ENCODE results near the gene CDYL.

Gene CDYL

DNA sequence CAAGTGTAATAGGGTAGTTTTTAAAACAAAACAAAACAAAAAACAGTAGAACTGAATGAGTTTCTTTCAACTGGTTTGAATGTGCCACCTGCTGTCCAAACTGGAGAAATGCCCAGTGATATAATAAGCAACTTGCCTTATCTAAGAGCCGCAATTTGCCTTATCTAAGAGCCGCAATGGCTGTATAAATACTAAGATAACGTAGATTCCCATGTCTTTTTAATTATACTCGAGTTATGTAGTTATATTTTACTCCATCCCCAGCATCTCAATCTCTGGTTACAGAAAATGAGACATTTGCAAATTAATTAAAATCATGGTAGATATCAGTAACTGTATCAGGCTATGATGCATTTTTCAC, 160.5 kb downstream of the CDYL start:
- no peak for DNase-seq

DNA sequence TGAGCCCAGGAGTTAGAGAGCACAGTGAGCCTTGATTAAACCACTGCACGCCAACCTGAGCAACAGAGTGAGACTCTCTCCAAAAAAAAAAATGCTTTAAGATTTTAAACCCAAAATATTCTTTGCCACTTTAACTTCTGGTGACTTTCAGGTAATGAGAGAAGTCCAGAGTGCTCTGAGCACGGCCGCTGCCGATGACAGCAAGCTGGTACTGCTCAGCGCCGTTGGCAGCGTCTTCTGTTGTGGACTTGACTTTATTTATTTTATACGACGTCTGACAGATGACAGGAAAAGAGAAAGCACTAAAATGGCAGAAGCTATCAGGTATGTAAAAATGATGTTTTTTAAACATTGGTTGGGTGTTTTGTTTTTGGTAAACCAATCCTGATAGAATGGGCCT, 161.2 kb downstream of the CDYL start:
- no peak for DNase-seq

DNA sequence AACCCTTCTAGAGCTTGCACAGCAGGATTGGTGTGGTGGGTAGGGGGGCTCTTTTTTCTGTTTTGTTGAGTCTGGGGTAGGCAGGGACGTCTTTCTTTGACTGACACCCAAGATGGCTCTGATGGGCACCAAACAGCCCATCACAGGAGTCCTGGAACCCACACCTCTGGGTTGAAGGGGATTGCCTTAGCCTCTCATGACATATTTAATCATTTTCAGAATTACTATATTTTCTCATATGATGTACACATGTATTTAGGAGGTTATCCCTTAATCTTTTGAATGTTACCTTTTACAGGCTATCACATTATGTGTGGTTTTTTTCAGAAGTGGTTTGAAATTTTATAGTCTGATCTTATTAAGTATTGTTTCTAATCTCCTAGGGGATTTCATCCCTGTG, 163.0 kb downstream of the CDYL start:
- no peak for DNase-seq

DNA sequence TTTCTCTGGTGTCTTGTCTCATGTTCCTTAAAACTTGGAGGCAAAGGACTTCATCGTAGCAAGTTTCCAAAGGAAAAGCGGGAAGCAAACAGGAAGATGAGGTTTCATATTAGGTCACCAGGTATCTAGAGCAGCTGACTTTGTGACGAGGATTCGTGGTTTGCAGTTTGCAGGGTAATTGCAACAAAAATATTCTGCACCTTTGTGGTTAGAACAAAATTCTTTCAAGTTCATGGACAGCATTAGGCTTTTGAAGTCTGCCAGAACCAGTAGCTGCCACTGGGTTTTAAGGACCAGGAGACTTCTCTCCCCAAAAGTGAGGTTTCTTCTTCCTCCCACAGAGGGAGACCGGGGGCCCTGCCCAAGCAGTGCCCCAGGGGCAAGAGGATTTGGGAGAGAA, 164.2 kb downstream of the CDYL start:
- DNase-seq, result no peak

DNA sequence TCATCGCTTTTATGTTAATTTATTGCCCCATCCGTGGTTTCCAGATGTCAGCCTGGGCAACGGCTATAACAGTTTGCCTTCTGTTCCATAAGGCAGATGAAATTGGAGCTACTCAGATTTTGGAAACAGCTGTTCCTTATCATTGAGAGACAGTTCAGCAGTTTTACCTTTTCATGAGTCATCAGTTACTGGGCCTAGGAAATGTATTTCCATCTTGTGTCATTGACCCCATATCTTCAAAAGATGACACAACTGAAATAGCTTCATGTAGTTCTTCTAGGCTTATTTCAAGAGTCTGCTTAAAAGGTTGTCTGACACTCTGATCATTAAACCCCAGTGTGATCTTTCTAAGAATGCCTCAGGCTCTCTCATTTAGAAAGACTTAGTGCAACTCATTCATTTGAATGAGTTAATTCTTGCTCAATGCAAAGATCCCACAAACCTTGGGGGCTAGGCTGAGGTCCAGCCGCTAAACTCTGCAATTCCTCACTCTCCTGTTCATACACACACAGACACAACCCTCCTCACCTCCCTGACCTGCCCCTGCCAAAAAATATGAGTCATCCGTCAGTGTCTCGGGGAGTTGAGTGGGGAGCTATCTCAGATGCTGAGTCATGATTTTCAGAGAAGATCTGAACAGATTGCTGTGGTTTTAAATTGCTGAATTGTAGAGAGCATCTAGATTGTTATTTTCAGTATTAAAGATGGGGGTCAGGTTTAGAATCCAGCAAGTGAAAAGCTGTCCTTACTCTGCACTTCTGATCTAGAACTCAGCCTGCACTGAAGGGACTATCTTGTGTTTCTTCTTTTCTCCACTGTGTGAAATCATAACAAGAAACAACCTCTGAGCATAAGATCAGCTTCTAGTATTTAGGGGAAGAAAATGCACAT, 165.8 kb downstream of the CDYL start:
- no peak for DNase-seq

DNA sequence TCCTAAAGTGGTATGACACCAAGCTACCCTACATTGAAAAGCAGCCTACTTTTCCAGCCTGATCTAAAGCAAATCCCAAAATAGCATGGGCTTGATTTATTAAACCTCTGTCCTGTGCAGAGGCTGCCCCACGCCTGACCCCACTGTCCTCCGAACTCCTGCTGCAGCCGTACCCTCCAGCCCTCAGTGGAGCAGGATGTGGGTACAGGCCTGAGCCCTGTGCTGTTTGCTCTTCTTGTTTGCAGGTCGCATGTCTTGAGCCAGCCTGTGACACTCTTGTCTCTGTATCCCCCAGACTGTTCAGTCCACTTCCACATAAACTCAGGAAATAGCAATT, 166.4 kb downstream of the CDYL start:
- no peak for DNase-seq

DNA sequence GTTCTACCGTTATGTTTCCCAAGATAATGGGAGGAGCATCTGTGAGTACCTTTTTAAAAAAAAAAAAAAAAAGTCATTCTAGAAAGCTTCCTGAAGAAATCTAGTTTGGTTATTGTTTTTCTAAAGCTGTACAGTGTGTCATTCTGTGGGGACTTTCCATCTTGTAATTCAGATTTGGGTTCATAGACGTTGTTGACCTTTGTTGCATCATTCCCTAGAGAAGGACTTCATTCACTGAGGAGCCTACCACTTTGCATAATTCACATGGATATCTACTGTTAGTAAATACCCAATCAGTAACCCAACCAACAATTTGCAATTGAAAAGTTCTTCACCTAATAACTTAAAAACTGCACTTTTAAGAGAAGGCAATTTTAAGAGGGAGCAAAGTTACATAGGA, 167.5 kb downstream of the CDYL start:
- no peak for DNase-seq

DNA sequence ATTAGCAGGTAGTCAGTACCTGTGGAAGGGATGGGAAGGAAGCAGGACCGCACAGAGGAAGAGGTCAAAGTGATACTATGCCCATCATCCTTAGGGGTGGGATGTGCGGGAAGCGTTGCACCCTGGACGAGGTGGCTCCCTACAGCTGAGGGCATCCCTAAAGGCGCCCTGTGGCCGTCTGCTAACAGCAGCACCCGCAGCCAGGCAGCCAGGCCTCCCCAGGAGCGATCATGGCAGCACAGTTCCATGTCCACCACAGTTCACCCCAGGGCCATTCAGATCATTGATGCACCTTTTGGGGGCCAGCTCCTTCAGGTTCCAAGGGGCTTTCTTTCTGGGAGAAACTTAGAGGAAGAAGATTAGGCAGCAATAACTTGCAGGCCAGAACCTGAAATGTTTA, 168.1 kb downstream of the CDYL start:
- DNase-seq, result no peak

DNA sequence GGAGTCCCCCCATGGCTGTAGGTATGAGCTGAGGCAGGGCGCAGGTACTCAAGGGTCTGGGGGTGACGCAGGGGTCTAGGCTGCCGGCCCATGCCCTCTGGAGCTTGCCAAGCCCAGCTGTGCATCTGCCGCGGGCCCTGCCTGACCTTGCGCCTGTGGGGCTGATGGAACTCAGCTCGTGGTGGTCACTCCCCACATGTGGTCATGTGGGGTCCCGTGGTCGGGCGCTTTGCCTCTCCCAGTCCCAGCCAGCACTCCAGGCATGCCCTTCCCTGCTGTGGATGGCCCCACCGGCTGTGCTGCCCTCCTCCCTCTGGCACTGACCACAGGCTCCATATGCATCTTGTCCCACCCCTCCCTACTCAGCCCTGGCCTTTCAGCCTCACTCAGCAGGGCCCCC, 170.3 kb downstream of the CDYL start:
- no peak for DNase-seq

DNA sequence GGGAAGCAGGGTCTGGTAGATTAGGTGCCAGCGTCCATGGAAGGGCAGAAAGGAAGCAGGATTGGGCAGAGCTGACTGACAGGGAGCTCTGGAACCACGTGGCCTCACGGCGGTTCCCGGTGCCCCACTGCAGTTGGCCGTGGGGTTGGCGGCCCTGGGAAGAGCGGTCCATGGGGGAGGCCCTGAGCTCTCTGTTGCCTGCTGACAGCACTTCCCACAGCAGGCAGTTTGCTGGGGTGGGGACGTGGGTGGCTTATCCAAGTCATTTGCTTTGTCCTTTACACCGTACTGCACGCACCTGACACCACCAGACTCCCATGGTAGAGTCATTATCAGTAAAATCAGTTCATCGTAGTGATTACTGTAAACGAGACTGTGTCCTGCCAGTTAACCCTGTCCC, 171.5 kb downstream of the CDYL start:
- no peak for DNase-seq

DNA sequence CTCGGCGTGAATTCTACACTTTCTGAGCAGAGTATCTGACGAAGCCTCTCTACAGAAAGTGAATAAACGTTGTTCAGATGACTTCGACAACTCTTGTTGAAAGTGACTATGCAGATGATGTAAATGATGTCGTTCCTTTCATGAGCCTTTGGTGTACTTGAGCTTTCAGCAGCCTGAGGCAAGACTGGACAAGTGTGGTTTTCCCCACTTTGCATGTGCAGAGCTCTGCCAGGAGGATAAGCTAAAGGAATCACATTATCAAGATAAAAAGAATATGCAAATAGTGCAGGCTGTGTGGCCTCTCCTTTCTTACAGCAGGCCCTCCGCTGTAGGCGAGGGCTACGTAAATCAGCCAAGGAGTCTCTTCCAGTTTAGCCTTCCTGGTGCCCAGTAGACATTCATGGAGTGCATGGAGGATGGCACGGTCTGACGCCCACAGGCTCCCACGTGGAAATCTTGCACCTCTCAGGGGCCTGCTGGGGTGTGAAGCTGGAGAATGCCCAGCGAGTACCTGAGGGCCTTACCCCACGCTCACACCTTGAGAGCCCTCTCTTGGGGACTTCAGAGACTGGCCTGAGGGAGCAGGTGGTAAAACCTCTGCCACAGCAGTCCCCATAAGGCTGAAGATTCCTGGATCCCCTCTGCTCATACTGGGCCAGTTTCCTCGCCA, 172.7 kb downstream of the CDYL start:
- DNase-seq, result no peak

DNA sequence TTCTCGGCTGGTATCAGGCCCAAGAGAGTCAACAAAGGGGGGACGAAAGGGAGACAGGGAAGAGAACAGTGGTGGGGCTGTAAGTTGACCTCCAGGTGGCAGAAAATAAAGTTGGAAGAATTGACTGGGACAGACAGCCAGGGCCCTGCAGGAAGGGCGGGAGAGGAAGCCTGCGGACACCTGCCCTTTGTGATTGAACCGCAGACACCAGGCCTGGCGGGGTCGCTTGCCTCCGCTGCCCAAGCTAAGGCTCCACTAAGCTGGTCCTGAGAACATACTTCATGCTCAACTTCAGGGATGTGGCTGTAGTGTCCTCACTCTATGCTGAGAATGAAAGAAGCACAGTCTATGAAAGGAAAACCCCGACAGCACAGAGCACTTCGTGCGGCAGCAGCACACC, 173.9 kb downstream of the CDYL start:
- DNase-seq, result no peak

DNA sequence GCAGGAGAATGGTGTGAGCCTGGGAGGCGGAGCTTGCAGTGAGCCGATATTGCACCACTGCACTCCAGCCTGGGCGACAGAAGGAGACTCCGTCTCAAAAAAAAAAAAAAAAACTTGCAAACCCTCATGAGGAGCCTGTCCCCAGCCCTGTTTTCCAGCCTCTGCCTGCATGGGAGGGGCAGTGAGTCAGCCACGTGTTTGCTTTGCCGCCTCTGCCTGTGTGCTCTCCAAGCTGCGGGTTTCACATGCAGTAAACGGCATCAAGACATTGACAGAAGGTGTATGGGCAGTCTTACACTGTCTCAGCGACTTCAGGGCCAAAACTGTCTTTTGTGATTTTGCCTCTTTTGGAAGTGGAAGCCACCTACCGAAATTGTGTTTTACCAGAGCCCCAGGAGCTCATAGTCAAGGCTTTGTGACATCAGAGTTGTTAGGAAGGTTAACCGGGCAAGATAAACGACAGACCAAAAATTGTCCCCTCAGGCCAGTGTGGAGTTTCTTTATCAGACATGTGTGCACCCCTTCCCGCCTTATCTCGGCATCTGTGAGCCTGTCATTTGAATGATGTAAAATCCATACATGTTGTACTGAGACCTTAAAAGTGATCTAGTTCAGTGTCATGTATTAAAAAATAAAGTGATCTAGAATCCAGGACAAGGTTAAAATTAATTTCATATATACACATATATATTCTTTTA, 174.8 kb downstream of the CDYL start:
- no peak for DNase-seq

DNA sequence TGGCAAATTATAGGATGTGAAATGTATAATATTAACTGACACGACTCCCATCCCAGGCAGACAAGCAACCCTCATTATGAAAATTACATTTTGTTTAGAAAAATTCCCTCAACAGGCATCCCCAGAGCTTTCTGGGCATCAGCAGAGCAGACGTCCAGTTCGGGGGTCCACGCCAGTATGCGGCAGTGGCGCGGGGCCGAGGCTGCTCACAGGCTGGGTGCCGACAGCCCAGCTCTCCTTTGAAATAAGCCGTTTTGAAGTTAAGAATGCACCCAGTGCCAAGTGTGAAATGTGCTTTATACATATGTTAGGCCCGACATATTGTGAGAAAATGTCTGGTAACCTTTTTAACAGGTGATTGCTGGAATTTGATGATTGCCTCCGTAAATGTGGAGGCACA, 177.2 kb downstream of the CDYL start:
- no peak for DNase-seq

DNA sequence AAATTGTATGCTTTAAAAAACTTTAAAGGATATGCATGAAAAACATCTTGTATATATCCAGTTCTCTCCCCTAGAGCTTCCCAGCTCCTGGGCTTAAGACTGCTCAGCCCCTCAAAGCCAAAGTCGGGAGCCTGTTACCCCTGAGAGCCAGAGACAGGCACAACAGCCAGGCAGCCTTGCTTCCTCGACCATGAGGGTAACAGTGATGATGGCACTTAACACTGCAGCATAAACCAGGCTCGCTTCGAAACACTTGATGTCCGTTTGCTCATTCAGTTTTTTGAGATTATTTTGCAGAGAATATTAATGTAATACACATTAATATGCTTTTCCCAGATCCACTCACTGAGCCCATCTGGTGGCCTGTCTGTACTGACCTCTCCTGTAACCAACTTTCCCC, 180.4 kb downstream of the CDYL start:
- DNase-seq, result no peak

DNA sequence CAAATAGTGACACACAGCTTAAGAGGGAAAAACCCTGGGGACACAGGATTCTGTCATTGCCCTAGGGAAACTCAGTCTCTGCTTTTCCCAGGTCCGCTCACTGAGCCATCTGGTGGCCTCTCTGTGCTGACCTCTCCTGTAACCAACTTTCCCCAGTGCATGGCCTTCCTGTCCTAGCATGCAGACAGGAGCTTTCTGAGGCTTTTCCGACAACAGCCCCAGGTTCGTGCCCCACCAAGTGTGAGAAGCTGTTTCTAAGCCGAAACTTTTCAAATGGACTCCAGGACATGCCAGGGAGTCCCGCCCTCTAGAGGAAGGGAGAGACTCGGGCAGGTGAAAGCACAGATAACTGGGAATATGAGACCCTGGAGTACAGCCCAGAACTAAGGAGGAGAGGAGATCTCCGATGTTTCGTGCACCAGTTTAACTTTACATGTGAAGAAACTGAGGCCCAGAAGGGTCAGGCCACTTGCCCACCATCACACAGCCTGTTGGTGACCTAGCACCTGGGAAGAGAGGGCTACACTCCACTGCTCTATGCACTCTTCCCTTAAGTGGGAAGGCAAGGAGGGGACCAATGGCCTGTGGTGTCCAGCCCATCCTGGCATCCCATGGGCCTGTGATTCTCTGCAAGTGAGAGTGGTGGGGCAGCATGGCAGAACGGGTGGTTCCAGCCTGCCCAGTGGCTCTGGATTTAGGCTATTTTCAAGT, 181.5 kb downstream of the CDYL start:
- no peak for DNase-seq

DNA sequence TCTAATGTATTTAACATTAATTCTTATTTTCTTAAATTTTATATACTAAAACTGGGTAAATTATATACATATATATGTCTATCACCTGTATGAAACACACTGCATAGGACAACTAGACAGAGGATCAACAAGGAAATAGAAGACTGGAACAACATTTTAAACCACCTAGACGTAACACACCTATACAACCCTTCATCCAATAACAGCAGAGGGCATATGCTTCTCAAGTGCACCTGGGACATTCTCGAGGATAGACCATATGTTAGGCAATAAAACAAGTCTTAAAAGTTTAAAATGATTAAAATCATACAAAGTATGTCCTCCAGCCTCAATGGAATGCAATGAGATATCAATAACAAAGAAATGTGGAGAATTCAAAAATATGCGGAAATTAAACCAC, 182.4 kb downstream of the CDYL start:
- no peak for DNase-seq

DNA sequence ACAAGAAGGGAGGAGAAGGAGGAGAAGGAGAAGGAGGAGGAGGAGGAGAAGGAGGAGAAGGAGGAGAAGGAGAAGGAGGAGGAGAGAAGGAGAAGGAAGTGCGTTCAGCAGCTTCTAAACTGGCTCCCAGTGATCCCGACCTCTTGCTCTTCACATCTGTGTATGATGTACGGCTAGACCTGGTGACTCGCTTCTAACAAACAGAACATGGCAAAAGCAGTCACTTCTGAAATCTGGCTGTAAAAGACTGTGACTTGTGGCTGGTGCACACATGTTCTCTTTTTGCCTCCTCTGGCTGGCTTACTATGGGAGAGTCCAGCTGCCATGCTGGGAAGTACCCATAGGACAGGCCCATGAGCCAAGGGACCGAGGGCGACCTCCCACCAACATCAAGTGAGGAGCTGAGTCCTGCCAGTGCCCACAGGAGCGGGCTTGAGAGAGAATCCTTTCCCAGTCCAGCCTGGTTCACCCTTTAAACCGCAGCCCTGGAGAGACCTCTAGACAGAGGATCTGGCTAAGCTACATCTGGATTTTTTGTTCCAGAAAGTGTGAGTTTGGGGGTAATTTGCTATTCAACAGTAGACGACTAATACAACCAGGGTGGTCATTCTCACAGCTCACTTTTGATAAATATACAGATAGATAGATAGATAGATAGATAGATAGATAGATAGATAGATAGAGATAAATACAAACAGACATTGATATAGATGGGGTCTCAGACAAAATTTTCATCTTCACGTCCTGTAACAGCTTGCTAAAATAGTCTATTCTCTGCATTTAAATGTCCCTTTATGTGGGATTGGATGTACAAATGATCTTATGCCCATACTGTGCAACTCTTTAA, 185.3 kb downstream of the CDYL start:
- DNase-seq, result no peak

DNA sequence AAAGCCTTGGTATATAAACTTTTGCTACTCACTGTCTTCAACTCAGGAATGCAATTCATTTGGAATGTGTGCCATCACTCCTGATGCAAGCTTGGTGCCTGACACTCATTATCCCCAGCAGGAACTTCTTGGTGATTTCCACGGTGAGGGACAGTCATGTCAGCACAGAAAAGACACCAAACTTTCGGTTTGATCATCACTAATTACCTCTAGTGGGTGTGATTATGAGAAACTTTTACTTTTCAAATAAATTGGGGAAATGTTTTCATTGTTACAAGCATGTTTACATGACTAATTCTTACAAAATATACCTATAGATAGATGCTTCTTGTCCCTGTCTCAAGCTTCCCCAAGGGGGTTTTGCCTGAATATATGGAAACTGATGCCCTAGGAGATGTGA, 186.7 kb downstream of the CDYL start:
- no peak for DNase-seq

DNA sequence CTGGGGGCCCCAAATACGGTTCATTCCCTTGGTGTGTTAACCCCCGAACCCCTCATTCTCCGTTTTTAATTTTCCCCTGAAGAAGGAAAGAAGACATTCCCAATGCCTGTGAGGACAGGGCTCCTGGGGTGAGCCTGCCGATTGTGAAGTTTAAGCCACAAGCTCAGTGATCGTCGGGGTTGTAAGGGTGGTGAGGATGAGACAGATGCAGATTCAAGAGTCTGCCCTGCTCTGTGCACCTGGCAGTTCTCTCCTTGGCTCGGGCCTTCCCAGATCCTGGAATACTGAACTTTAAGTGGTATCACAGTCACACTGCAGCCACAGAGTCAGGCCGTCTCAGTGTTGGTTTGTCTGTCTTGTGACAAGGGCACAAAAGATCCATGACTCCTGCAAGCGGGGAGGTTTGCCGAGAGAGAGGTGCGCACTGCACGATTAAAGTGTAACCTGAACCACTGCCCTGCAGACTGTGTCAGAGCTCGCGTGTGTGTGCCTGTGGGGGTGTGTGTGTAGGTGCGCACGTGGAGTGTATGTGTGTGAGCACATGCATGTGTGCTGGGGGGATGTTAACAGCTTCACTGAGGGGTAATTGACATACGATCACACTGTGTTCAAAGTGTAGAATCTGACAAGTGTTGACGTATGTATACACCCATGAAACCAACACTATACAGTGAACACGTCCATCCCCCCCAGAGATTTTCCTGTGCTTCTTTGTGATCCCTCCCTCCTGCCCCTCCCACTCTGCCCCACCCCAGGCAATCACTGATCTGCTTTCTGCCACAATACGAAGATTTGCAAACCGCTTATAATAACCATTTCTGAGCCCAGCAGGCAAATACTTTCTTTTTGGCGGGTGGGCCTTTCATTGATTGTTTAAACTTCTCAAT, 188.7 kb downstream of the CDYL start:
- DNase-seq, result peak; percentile 11

Data from right kidney (tissue), 1 donor.